Measurements from ENCODE around the gene SPATA2L.
"Not testable (repeated sequence)": the region's sequence is repeated elsewhere in the genome, so short reads cannot be mapped to it uniquely, and the experiment has no call there.

Gene SPATA2L

GRCh38 chr16:89670496-89671431, 30.7 kb downstream of the SPATA2L start:
- DNase-seq (ENCODE audit: low read depth) = no peak
- no peak for TF ChIP-seq CTCF (IDR thresholded peaks at IDR 0.05; ENCODE audit: low read depth, low read length, missing control alignments)
- no peak overlapping the region for H3K4me3 ChIP-seq (ENCODE audit: low read depth, low read length)

- H3K4me3 ChIP-seq (ENCODE audit: low read depth, low read length) = no peak overlapping the region
- TF ChIP-seq CTCF (IDR thresholded peaks at IDR 0.05; ENCODE audit: low read depth, low read length, missing control alignments) = no peak
- DNase-seq (ENCODE audit: low read depth) = no peak
These were observed 31.8 kb downstream of the SPATA2L start for GRCh38 chr16:89669755-89670154.

GRCh38 chr16:89668790-89669158, 32.7 kb downstream of the SPATA2L start:
- no peak for DNase-seq (ENCODE audit: low read depth)
- no peak for TF ChIP-seq CTCF (IDR thresholded peaks at IDR 0.05; ENCODE audit: low read depth, low read length, missing control alignments)
- H3K4me3 ChIP-seq (ENCODE audit: low read depth, low read length) = no peak overlapping the region

- no peak for DNase-seq (ENCODE audit: low read depth)
- no peak overlapping the region for H3K4me3 ChIP-seq (ENCODE audit: low read depth, low read length)
- no peak for TF ChIP-seq CTCF (IDR thresholded peaks at IDR 0.05; ENCODE audit: low read depth, low read length, missing control alignments)
These were observed 33.9 kb downstream of the SPATA2L start for GRCh38 chr16:89667633-89668032.

GRCh38 chr16:89667000-89667399, 34.5 kb downstream of the SPATA2L start:
- H3K4me3 ChIP-seq (ENCODE audit: low read depth, low read length); DNase-seq (ENCODE audit: low read depth): not testable (repeated sequence)
- peak; percentile 36 for TF ChIP-seq CTCF (IDR thresholded peaks at IDR 0.05; ENCODE audit: low read depth, low read length, missing control alignments)

GRCh38 chr16:89664238-89664637, 37.3 kb downstream of the SPATA2L start:
- DNase-seq (ENCODE audit: low read depth); H3K4me3 ChIP-seq (ENCODE audit: low read depth, low read length): not testable (repeated sequence)

GRCh38 chr16:89661215-89661614, 40.3 kb downstream of the SPATA2L start:
- TF ChIP-seq CTCF (IDR thresholded peaks at IDR 0.05; ENCODE audit: low read depth, low read length, missing control alignments) = no peak
- no peak for DNase-seq (ENCODE audit: low read depth)
- H3K4me3 ChIP-seq (ENCODE audit: low read depth, low read length) = no peak overlapping the region
